DND-41 (cell line): ENCODE results near the gene SCNN1B.

ENCODE experiments used
- EZH2 ChIP-seq: IDR thresholded peaks from 3 replicates; pipeline ENCODE4 v1.6.1; 2012; ENCODE audit warnings: borderline replicate concordance, low read depth, mild to moderate bottlenecking, moderate library complexity, low read length, inconsistent platforms; ENCODE audit not compliant: severe bottlenecking
- TF ChIP-seq, protein P1 (sequence below): IDR thresholded peaks from 2 replicates; pipeline ENCODE4 v1.5.1; 2012; ENCODE audit warnings: borderline replicate concordance, low read length, moderate library complexity, mild to moderate bottlenecking; ENCODE audit not compliant: poor library complexity, severe bottlenecking; ENCODE audit errors: extremely low read depth

DNA sequence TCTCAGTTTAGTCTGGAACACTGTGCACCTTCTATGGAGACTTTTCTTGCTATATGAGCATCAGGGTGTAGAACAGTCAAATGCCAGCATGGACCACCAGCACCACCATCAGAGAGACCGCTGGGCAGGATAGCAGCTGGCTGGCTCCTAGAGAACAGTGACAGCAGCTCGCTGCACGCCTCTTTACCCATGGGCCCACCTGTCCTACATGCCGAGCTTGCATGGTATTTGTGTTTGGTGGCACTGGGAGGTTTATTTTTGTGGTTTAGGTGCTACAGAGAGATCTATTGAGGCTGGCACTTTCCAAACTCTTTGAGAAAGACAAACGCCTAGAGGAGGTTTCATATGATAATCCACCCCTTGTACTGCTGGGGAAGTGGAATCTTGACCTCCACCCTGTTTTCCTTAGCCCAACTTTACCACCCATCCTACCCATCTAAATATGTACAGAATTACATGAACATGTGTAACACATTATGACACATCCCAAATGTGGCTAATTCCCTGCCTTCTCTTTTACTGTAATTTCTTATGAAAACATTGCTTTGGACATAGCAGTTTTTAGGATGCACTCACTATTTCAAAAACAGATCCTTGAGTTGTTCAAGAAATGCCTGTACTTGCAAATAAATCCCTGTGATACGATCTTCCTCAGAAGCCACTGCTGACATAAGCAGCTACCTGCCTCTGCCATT lies 104.6 kb downstream of the SCNN1B start:
- TF ChIP-seq, protein P1, sequence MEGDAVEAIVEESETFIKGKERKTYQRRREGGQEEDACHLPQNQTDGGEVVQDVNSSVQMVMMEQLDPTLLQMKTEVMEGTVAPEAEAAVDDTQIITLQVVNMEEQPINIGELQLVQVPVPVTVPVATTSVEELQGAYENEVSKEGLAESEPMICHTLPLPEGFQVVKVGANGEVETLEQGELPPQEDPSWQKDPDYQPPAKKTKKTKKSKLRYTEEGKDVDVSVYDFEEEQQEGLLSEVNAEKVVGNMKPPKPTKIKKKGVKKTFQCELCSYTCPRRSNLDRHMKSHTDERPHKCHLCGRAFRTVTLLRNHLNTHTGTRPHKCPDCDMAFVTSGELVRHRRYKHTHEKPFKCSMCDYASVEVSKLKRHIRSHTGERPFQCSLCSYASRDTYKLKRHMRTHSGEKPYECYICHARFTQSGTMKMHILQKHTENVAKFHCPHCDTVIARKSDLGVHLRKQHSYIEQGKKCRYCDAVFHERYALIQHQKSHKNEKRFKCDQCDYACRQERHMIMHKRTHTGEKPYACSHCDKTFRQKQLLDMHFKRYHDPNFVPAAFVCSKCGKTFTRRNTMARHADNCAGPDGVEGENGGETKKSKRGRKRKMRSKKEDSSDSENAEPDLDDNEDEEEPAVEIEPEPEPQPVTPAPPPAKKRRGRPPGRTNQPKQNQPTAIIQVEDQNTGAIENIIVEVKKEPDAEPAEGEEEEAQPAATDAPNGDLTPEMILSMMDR: no peak
- no peak for TF ChIP-seq EZH2
